ENCODE measurements around the gene LDHA.
A peak's percentile ranks its signal among the peaks of the same experiment; 100 is the strongest.

LDHA gene
- 300 to 430 reads per million in 2 donors for total RNA-seq

- peak; percentile 95 to 99 (median 98) for DNase-seq
These were observed at the start of gene LDHA for GRCh38 chr11:18394275-18394927. LDHA (plus strand) TSS chr11:18394563; CDS start chr11:18396843, 2,280 bp downstream.

GRCh38 chr11:18347471-18348125, 46.8 kb upstream of the LDHA start:
- DNase-seq, result no peak

GRCh38 chr11:18352581-18352980, 41.8 kb upstream of the LDHA start:
- no peak for DNase-seq

GRCh38 chr11:18358646-18359045, 35.7 kb upstream of the LDHA start:
- DNase-seq, result no peak

- DNase-seq, result no peak
These were observed 33.2 kb upstream of the LDHA start for GRCh38 chr11:18361154-18361553.

GRCh38 chr11:18364495-18365073, 29.8 kb upstream of the LDHA start:
- no peak for DNase-seq

- DNase-seq, result peak in 1 of 5 experiments; percentile 46
These were observed 28.6 kb upstream of the LDHA start for GRCh38 chr11:18365741-18366140.

- peak in 1 of 5 experiments; percentile 59 for DNase-seq
These were observed 28.1 kb upstream of the LDHA start for GRCh38 chr11:18366286-18366685.

GRCh38 chr11:18367431-18367830, 26.9 kb upstream of the LDHA start:
- DNase-seq, result no peak

- no peak for DNase-seq
These were observed 26.1 kb upstream of the LDHA start for GRCh38 chr11:18368221-18368620.

GRCh38 chr11:18369398-18369797, 25.0 kb upstream of the LDHA start:
- DNase-seq, result no peak

DNA sequence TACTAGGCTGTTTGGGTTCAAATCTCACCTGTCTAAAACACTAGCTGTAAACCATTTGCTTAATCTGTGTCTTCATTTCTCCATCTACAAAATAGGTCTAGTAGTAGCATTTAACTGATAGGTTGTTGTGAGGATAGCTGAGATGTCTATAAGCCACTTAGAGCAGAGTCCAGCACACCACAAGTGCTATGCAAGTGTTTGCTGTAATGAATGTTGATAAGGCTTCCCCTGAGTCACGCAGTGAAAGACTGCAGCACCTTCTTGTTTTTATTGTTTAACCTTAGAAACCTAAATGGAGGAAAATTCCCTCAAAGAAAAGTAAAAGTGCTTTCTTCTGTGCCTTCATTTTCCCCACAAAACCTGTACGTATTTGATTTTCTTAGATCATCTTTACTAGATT, 23.1 kb upstream of the LDHA start:
- DNase-seq, result no peak

DNA sequence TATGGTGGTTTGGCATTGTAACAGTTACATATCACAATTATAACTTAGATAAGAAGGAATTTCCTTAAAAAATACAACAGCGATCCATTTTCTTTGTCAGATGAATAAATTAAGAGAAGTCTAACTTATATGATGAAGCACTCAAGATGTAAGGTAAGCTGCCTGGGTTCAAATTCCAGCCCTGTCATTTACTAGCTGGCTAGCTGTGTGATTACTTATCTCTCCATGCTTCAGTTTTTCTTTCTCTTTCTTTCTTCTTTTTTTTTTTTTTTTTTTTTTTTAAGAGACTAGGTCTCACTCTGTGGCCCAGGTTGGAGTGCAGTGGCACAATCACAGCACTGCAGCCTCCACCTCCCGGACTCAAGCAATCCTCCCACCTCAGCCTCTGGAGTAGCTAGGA, 22.2 kb upstream of the LDHA start:
- DNase-seq, result no peak

DNA sequence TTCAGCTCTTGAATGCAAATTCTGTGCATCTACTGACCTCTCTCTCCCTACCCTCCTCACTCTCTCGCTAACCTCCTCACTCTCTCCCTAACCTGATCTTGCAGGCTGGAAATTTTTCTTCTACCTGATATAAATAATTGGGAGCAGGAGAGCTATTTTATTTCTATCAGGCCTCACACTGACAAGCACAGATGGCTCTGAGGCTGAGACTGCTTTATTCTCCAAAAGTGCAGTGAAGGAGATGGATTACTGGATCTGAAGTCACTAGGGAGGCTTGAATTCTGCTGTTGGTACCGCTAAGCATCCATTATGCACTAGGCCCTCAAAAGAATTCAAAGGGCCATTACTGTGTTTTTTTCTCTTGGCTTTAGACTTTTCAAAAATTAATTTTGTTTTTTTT, 19.4 kb upstream of the LDHA start:
- no peak for DNase-seq

DNA sequence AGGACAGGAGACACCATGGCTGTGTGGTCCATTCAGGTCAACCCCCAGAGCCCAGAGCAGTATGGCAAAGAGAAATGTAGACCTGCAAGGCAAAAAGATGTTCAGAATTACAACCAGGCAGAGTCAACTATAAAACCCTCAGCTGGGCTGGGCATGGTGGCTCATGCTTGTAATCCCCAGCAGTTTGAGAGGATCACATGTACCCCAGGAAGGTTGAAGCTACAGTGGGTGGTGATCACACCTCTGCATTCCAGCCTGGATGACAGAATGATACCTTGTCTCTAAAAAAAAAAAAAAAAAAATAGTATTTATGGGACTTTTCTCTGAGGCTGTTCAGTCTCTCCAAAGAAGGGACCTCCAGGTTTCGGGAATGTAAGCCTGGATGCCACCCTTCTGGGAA, 18.4 kb upstream of the LDHA start:
- no peak for DNase-seq

DNA sequence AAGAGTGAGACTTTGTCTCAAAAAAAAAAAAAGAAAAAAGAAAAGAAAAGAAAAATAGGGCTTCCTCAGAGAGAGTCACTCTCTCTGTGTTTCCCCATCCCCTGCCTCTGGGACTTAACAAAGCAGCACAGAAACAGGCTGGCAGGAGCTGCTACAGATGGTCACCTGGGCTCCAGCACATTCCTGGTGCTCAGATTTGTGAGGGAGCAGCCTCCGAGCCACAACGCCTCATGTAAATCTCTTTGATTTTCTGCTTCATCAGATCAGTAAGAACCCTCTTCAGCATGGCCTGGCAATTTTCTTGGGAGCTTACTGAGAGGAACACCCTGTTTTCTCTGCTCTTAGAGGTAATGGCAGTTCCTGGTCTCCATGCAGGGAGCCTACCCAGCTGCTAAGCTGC, 15.2 kb upstream of the LDHA start:
- no peak for DNase-seq

- peak; percentile 16 to 94 (median 69) for DNase-seq
These were observed 10.8 kb upstream of the LDHA start for GRCh38 chr11:18383388-18384156.

DNA sequence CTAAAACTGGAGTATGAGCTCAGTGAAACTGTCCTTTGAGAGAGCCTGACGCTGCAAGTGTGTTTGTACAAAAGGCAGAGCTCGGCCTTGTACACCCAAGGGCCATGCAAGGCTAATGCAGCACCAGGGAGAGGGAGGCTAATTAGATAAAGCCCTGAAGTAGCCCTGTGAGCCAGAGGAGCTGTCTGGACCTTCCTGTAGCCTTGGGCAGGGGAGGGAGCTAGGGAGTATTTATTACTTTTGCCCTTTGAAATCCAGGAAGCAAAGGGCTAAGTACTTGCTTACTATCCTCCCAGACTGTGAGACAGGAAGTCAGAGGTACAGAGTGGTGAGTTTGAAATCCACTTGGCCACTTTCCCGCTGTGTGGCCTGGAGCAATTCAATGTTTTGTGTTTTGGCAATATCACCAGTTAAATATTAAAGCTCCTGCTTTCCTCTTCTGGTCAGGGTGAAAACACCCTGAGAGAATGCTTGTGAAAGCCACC, 10.2 kb upstream of the LDHA start:
- DNase-seq, result peak in 2 of 5 experiments; percentile 21 to 61

DNA sequence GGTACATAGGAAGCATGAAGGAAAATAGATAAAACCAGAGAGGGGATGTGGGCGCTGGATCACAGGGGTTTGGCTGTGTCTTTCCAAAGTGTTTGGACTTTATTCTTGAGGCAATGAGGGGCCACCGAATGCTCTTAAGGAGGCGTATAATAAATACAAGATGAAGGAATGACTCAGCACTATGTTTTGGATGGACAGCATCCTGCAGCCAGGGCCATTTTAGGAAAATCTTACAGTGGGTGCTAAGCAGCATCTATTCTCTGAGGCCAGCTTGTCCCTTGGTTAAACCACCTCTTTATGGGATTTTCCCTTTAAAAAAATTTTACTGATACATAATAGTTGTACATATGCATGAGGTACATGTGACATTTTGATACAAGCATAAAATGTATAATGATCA, 4.3 kb upstream of the LDHA start:
- DNase-seq, result no peak

- DNase-seq, result peak in 1 of 5 experiments; percentile 55
These were observed 1.7 kb upstream of the LDHA start for GRCh38 chr11:18392434-18393321.

- peak in 1 of 5 experiments; percentile 19 for DNase-seq
These were observed 635 bp upstream of the LDHA start for GRCh38 chr11:18393581-18394274.
